Measurements from ENCODE around the gene C6orf47.

Gene C6orf47

DNA sequence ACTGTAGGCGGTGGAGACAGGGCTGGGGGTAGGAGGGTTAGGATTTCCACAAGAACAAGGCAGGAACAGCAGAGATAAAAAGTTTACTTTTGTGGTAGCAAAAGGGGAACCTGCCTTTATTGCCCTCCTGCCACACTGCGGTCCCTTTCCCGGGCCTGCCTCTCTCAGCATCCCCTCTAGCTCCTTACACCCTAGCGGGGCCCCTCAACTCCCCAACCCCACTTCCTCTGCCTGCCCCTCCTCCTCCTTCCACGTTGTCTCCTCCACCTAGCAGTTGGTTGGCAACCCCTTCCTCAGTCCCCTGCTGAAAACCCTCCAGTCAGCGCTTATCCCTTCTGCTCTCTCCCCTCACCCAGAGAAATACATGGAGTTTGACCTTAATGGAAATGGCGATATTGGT, 44.8 kb downstream of the C6orf47 start:
- TF ChIP-seq, protein P1, sequence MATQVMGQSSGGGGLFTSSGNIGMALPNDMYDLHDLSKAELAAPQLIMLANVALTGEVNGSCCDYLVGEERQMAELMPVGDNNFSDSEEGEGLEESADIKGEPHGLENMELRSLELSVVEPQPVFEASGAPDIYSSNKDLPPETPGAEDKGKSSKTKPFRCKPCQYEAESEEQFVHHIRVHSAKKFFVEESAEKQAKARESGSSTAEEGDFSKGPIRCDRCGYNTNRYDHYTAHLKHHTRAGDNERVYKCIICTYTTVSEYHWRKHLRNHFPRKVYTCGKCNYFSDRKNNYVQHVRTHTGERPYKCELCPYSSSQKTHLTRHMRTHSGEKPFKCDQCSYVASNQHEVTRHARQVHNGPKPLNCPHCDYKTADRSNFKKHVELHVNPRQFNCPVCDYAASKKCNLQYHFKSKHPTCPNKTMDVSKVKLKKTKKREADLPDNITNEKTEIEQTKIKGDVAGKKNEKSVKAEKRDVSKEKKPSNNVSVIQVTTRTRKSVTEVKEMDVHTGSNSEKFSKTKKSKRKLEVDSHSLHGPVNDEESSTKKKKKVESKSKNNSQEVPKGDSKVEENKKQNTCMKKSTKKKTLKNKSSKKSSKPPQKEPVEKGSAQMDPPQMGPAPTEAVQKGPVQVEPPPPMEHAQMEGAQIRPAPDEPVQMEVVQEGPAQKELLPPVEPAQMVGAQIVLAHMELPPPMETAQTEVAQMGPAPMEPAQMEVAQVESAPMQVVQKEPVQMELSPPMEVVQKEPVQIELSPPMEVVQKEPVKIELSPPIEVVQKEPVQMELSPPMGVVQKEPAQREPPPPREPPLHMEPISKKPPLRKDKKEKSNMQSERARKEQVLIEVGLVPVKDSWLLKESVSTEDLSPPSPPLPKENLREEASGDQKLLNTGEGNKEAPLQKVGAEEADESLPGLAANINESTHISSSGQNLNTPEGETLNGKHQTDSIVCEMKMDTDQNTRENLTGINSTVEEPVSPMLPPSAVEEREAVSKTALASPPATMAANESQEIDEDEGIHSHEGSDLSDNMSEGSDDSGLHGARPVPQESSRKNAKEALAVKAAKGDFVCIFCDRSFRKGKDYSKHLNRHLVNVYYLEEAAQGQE (IDR thresholded peaks at IDR 0.05; ENCODE audit: insufficient read depth in 1 of 2, low read depth in 2 of 2, low read length in 2 of 2): no peak
- no peak for TF ChIP-seq TAF1 (IDR thresholded peaks at IDR 0.05; ENCODE audit: borderline replicate concordance, insufficient read depth, low read length)
- no peak for TF ChIP-seq FOXP2 (optimal IDR thresholded peaks at IDR 0.05; ENCODE audit: borderline replicate concordance, extremely low read depth, extremely low read length, insufficient read depth)
- TF ChIP-seq POLR2AphosphoS5 (IDR thresholded peaks at IDR 0.05; ENCODE audit: low read depth, low read length): no peak
- TF ChIP-seq SIN3A (IDR thresholded peaks at IDR 0.05; ENCODE audit: borderline replicate concordance, insufficient read depth, low read length): no peak

DNA sequence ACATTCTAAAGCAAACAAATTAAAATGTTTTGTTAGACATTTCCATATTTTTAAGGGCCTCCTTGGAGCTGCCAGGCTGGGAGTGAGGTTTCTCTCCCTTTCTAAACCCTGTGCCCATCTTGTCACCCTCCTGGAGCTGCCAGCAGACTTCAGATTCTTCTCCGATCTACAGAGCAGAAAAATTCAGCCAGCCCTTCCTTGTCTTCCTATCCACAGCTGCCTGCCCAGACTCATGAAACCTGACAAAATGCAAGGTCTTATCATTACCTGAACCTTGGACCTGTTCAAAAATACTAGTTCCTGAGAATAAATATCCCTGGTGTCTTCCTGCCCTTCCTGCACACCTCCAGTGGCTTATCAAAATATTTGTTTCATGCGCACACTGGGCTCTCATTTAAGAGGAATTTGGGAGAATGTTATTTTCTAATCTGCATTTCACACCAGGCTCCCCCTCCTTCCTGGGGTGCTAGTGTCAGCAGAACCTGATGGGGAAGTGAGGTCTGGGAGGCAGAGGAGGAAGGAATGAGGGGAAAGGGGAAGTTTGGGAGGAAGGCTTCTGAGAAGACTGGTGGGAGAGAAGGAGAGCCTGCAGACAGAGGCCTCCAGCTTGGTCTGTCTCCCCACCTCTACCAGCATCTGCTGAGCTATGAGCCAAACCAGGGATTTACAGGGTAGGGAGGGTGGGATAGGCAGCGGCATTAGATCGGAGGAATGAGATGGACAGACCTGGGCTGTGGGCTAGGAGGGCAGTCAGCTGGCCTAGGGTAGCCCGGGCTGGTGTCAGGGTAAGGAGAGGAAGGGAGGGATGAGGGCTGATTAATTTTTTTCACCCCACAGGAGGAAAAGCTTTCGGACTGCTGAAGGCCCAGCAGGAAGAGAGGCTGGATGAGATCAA, 45.6 kb downstream of the C6orf47 start, which contains the start of gene AIF1:
Gene AIF1 (plus strand): TSS at position 551 of the 895 bp plus-strand sequence. CDS start 96 bp downstream, at position 647.
- TF ChIP-seq TAF1 (IDR thresholded peaks at IDR 0.05; ENCODE audit: borderline replicate concordance, insufficient read depth, low read length) (no peak), FOXP2 (optimal IDR thresholded peaks at IDR 0.05; ENCODE audit: borderline replicate concordance, extremely low read depth, extremely low read length, insufficient read depth) (no peak), SIN3A (IDR thresholded peaks at IDR 0.05; ENCODE audit: borderline replicate concordance, insufficient read depth, low read length) (no peak), POLR2AphosphoS5 (IDR thresholded peaks at IDR 0.05; ENCODE audit: low read depth, low read length) (no peak)
- TF ChIP-seq, protein P1 (IDR thresholded peaks at IDR 0.05; ENCODE audit: insufficient read depth in 1 of 2, low read depth in 2 of 2, low read length in 2 of 2): no peak

DNA sequence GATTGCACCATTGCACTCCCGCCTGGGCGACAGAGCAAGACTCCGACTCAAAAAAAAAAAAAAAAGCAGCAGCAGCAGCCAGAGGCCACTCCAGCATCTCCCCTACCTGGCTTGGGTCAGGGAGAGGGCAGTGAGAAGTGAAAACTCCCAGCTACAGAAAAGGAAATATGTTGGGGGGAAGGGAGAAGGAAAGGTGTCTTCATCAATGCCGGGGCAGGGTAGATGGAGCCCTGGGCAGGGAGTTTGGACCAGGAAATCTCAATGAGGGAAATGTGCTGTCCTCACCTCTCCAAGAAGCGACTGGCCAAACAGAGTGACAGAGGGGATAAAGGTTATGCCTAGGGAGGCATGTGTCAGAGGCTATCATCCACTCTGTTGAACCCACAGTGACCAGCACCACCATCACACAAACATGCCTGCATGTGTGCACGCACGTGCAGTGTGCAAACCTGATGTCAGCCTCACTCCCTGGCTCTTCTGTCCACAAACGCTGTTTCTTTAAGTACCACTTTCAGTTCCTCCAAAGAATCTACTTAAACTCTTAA, 46.4 kb downstream of the C6orf47 start:
- TF ChIP-seq, protein P1 (IDR thresholded peaks at IDR 0.05; ENCODE audit: insufficient read depth in 1 of 2, low read depth in 2 of 2, low read length in 2 of 2): no peak

DNA sequence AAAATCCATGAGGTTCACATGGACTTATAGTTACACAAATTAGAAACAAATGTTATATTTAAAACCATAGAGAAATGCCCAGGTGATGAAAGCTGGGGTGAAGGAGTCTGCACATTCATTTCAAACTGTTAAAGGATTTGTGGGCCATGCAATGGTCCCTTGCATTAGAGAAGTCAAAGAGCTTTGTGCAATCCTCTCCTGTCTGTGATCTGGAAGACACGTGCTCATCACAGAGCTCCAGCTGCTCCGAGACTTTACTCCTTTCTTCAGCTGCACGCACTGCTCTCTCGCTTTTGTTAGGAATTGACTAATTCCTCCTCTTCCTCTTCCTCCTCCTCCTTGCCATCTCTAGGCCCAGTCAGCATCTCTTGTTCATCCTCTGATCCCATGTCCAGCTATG, 49.6 kb downstream of the C6orf47 start:
- TF ChIP-seq, protein P1 (IDR thresholded peaks at IDR 0.05; ENCODE audit: insufficient read depth in 1 of 2, low read depth in 2 of 2, low read length in 2 of 2): no peak
- TF ChIP-seq POLR2AphosphoS5 (IDR thresholded peaks at IDR 0.05; ENCODE audit: low read depth, low read length): no peak
- no peak for TF ChIP-seq TAF1 (IDR thresholded peaks at IDR 0.05; ENCODE audit: borderline replicate concordance, insufficient read depth, low read length)
- no peak for TF ChIP-seq FOXP2 (optimal IDR thresholded peaks at IDR 0.05; ENCODE audit: borderline replicate concordance, extremely low read depth, extremely low read length, insufficient read depth)
- TF ChIP-seq SIN3A (IDR thresholded peaks at IDR 0.05; ENCODE audit: borderline replicate concordance, insufficient read depth, low read length): no peak

All from PFSK-1 (cell line).